Esophagus mucosa (tissue), 1 donor: Measurements from ENCODE around the gene LRRC4B. TPM values are rescaled to one million over a fixed set of nuclear protein-coding genes. Genes with fewer than 3 reads are reported as not detected.
"Not testable (repeated sequence)": the region's sequence is repeated elsewhere in the genome, so short reads cannot be mapped to it uniquely, and the experiment has no call there.

Experiments
- ATAC-seq: fragments of 200-7000 bp; cut with Tn5 transposase; one replicate; pipeline ENCODE4 v1.9.1; 2020
- total RNA-seq: library from RNA; stranded (reverse); gene quantifications from one replicate; pipeline ENCODE4 v1.2.4, GENCODE V29; 2023
- donor health status: DM: yes; HTN: yes; CAD: no.

LRRC4B gene
- 0.24 TPM for total RNA-seq

GRCh38 chr19:50567882-50568727 is at the start of gene LRRC4B:
Gene LRRC4B, minus strand, starts transcription at chr19:50568435. Its CDS starts 19,597 bp downstream, at chr19:50548838.
- no peak for ATAC-seq

GRCh38 chr19:50612504-50613404 is 44.5 kb upstream of the LRRC4B start:
- ATAC-seq: not testable (repeated sequence)

- no peak for ATAC-seq
Measured at GRCh38 chr19:50607874-50608785, 39.9 kb upstream of the LRRC4B start.

GRCh38 chr19:50607388-50607787 is 39.2 kb upstream of the LRRC4B start:
- ATAC-seq: no peak

- ATAC-seq: not testable (repeated sequence)
Measured at GRCh38 chr19:50606059-50606836, 38.0 kb upstream of the LRRC4B start.

GRCh38 chr19:50604264-50605073 is 36.2 kb upstream of the LRRC4B start:
- not testable (repeated sequence) for ATAC-seq

- no peak for ATAC-seq
Measured at GRCh38 chr19:50602935-50603334, 34.7 kb upstream of the LRRC4B start.

- ATAC-seq: no peak
Measured at GRCh38 chr19:50602496-50602895, 34.3 kb upstream of the LRRC4B start.

GRCh38 chr19:50602089-50602422 is 33.8 kb upstream of the LRRC4B start:
- no peak for ATAC-seq

GRCh38 chr19:50601407-50602088 is 33.3 kb upstream of the LRRC4B start:
- no peak for ATAC-seq

- no peak for ATAC-seq
Measured at GRCh38 chr19:50599427-50599826, 31.2 kb upstream of the LRRC4B start.

GRCh38 chr19:50590191-50590590 is 22.0 kb upstream of the LRRC4B start:
- no peak for ATAC-seq

GRCh38 chr19:50581795-50582660 is 13.8 kb upstream of the LRRC4B start:
- not testable (repeated sequence) for ATAC-seq

GRCh38 chr19:50580970-50581634 is 12.9 kb upstream of the LRRC4B start:
- no peak for ATAC-seq

GRCh38 chr19:50580240-50580639 is 12.0 kb upstream of the LRRC4B start:
- no peak for ATAC-seq

- ATAC-seq: not testable (repeated sequence)
Measured at GRCh38 chr19:50576769-50577168, 8.5 kb upstream of the LRRC4B start.

GRCh38 chr19:50573741-50574461 is 5.7 kb upstream of the LRRC4B start:
- ATAC-seq: no peak

- ATAC-seq: no peak
Measured at GRCh38 chr19:50570997-50571396, 2.8 kb upstream of the LRRC4B start.
